Measurements from ENCODE around the gene PSMA8.
"Not testable (repeated sequence)": the region's sequence is repeated elsewhere in the genome, so short reads cannot be mapped to it uniquely, and the experiment has no call there.

The PSMA8 gene

GRCh38 chr18:26091047-26091630 is 42.5 kb upstream of the PSMA8 start:
- H3K4me3 ChIP-seq (replicated peaks; ENCODE audit: low read depth, low read length) = peak overlapping the region; percentile 88
- TF ChIP-seq, protein P1, sequence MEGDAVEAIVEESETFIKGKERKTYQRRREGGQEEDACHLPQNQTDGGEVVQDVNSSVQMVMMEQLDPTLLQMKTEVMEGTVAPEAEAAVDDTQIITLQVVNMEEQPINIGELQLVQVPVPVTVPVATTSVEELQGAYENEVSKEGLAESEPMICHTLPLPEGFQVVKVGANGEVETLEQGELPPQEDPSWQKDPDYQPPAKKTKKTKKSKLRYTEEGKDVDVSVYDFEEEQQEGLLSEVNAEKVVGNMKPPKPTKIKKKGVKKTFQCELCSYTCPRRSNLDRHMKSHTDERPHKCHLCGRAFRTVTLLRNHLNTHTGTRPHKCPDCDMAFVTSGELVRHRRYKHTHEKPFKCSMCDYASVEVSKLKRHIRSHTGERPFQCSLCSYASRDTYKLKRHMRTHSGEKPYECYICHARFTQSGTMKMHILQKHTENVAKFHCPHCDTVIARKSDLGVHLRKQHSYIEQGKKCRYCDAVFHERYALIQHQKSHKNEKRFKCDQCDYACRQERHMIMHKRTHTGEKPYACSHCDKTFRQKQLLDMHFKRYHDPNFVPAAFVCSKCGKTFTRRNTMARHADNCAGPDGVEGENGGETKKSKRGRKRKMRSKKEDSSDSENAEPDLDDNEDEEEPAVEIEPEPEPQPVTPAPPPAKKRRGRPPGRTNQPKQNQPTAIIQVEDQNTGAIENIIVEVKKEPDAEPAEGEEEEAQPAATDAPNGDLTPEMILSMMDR (IDR thresholded peaks at IDR 0.05; ENCODE audit: low read depth, low read length, missing control alignments) = no peak
- DNase-seq (ENCODE audit: extremely low read depth, low read depth) = peak; percentile 32

- no peak for DNase-seq (ENCODE audit: extremely low read depth, low read depth)
- H3K4me3 ChIP-seq (replicated peaks; ENCODE audit: low read depth, low read length) = no peak overlapping the region
- TF ChIP-seq, protein P1 (IDR thresholded peaks at IDR 0.05; ENCODE audit: low read depth, low read length, missing control alignments) = no peak
These were observed 36.8 kb upstream of the PSMA8 start for GRCh38 chr18:26096852-26097251.

- TF ChIP-seq, protein P1 (IDR thresholded peaks at IDR 0.05; ENCODE audit: low read depth, low read length, missing control alignments) = no peak
- H3K4me3 ChIP-seq (replicated peaks; ENCODE audit: low read depth, low read length) = no peak overlapping the region
- DNase-seq (ENCODE audit: extremely low read depth, low read depth) = no peak
These were observed 36.1 kb upstream of the PSMA8 start for GRCh38 chr18:26097563-26097962.

GRCh38 chr18:26103579-26103978 is 30.1 kb upstream of the PSMA8 start:
- TF ChIP-seq, protein P1 (IDR thresholded peaks at IDR 0.05; ENCODE audit: low read depth, low read length, missing control alignments) = peak; percentile 20
- H3K4me3 ChIP-seq (replicated peaks; ENCODE audit: low read depth, low read length) = no peak overlapping the region
- DNase-seq (ENCODE audit: extremely low read depth, low read depth) = no peak

DNA sequence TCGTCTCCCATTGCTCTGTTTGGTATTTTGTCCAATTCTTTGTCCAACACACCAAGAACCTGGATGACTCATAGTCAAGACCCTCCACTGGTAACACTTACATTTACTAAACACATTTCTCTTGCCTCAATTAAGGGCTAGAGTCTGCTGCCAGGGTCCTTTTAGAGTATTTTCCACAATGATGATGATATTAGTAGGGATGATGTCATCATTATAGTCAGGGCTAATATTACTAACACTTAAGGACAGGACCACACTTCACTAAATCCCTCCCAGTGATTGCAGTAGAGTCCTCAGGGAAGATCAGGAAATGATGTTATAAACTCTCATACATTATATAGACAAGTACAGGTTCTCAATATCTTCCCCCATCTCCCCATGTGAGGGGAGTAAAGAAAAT is 29.6 kb upstream of the PSMA8 start:
- H3K4me3 ChIP-seq (replicated peaks; ENCODE audit: low read depth, low read length) = no peak overlapping the region
- TF ChIP-seq, protein P1 (IDR thresholded peaks at IDR 0.05; ENCODE audit: low read depth, low read length, missing control alignments) = no peak
- DNase-seq (ENCODE audit: extremely low read depth, low read depth) = no peak

- DNase-seq (ENCODE audit: extremely low read depth, low read depth) = no peak
- TF ChIP-seq, protein P1 (IDR thresholded peaks at IDR 0.05; ENCODE audit: low read depth, low read length, missing control alignments) = no peak
These were observed 14.4 kb upstream of the PSMA8 start for GRCh38 chr18:26119246-26119645.

DNA sequence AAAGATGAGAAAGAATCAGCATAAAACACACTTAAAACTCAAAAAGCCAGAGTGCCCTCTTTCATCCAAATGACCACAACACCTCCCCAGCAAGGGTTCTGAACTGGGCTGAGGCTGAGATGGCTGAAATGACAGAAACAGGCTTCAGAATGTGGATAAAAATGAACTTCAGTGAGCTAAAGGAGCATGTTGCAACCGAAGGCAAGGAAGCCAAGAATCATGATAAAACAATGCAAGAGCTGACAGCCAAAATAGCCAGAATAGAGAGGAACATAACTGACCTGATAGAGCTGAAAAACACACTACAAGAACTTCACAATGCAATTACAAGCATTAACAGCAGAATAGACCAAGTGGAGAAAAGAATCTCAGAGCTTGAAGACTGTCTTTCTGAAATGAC is 12.2 kb upstream of the PSMA8 start:
- no peak for DNase-seq (ENCODE audit: extremely low read depth, low read depth)
- no peak overlapping the region for H3K4me3 ChIP-seq (replicated peaks; ENCODE audit: low read depth, low read length)
- TF ChIP-seq, protein P1 (IDR thresholded peaks at IDR 0.05; ENCODE audit: low read depth, low read length, missing control alignments) = no peak

More at GRCh38 chr18:26119246-26119645, 14.4 kb upstream of the PSMA8 start:
- H3K4me3 ChIP-seq (replicated peaks; ENCODE audit: low read depth, low read length) = no peak overlapping the region

- not testable (repeated sequence) for H3K4me3 ChIP-seq (replicated peaks; ENCODE audit: low read depth, low read length); DNase-seq (ENCODE audit: extremely low read depth, low read depth)
These were observed 11.7 kb upstream of the PSMA8 start for GRCh38 chr18:26121994-26122393.

Measured in HFF-Myc (cell line).